Thyroid gland (tissue), 4 donors: ENCODE results near the gene IKZF4. TPM values are rescaled to one million over a fixed set of nuclear protein-coding genes. Genes with fewer than 3 reads are reported as not detected.

Experiments
- DNase-seq, 2 donors: peaks; one replicate each; pipeline ENCODE4 v3.0.0-alpha.2; 2019
- H3K27ac ChIP-seq, 3 donors: fragments of 200-600 bp; sonication (generic); 1 replicate in 2 of 3; 2 replicates in 1 of 3; pipeline ENCODE4 v1.5.1; 2016 to 2019; ENCODE audit warnings: mild to moderate bottlenecking in 1 of 3, moderate library complexity in 1 of 3
- H3K27me3 ChIP-seq: fragments of 200-600 bp; sonication (generic); one replicate; pipeline ENCODE4 v1.5.1; 2019
- H3K36me3 ChIP-seq, 2 donors: fragments of 200-600 bp; sonication (generic); one replicate each; pipeline ENCODE4 v1.5.1; 2016 to 2019
- H3K4me1 ChIP-seq, 2 donors: fragments of 200-600 bp; sonication (generic); one replicate each; pipeline ENCODE4 v1.5.1; 2017 to 2019
- H3K4me3 ChIP-seq, 3 donors: fragments of 200-600 bp; sonication (generic); replicated peaks in 1 of 3; 1 replicate in 2 of 3; 2 replicates in 1 of 3; pipeline ENCODE4 v1.5.1; 2016; ENCODE audit warnings: mild to moderate bottlenecking in 1 of 3
- H3K9me3 ChIP-seq: fragments of 200-600 bp; sonication (generic); one replicate; pipeline ENCODE4 v1.5.1; 2017
- CTCF ChIP-seq, 6 experiments: fragments of 200-600 bp in 3 of 6; fragments of 450-650 bp in 3 of 6; sonication (generic) in 3 of 6; IDR thresholded peaks; one replicate each; pipeline ENCODE4 v1.5.1; 2016 to 2019; ENCODE audit warnings: antibody characterized with exemption in 6 of 6, mild to moderate bottlenecking in 2 of 6, inconsistent platforms in 1 of 6, moderate library complexity in 1 of 6
- POLR2A ChIP-seq, 2 donors: fragments of 450-650 bp; IDR thresholded peaks; one replicate each; pipeline ENCODE4 v1.6.1; 2017; ENCODE audit warnings: antibody characterized with exemption in 2 of 2, mild to moderate bottlenecking in 2 of 2, moderate library complexity in 1 of 2
- WGBS, 2 donors: methylation state at CpG; one replicate each; pipeline ENCODE4 v1.1.5; 2017; 5-methylcytosine and 5-hydroxymethylcytosine counted together
- intact Hi-C: fragments of 100-400 bp; cut with DNase I; formaldehyde crosslinking; loops from one replicate; pipeline ENCODE4 v1.15.1; 2023
- total RNA-seq, 4 donors: library from RNA; depleted of rRNA; stranded (reverse); fragments of >200 nt; gene quantifications; one replicate each; pipeline ENCODE4 v1.2.3, GENCODE V29; 2016

Gene IKZF4
- total RNA-seq, 4 donors from 2014 or later, result 4.2 to 10.9 (median 9.4) TPM

- Histone ChIP-seq H3K36me3 (peaks cover 15 to 25% of the 10 kb centered on the region in 2 donors), H3K4me1 (no peaks in the 10 kb centered on the region), H3K4me3 (no peak overlapping the region), H3K9me3 (no peaks in the 10 kb centered on the region), H3K27me3 (no peaks in the 10 kb centered on the region), H3K27ac (no peak overlapping the region)
- DNase-seq, result no peak
- TF ChIP-seq POLR2A (IDR thresholded peaks at IDR 0.05), result no peak
- TF ChIP-seq CTCF (IDR thresholded peaks at IDR 0.05), result no peak
- 84 to 91% methylated on average over 12 to 16 of the region's 21 CpGs for WGBS, 2 donors
- intact Hi-C loops, result loop anchor here (5.0 kb wide), 1 partner anchor 32 kb away; no protein-coding TSS in a partner anchor
Observed at GRCh38 chr12:56034586-56035332, 13.9 kb downstream of the IKZF4 start.

- H3K27me3 ChIP-seq, result no peaks in the 10 kb centered on the region
- DNase-seq, result no peak
- intact Hi-C loops, result loop anchor here (5.0 kb wide), 1 partner anchor 35 kb away; no protein-coding TSS in a partner anchor
- H3K27ac ChIP-seq, result no peak overlapping the region
- no peaks in the 10 kb centered on the region for H3K9me3 ChIP-seq
- WGBS, 2 donors, result 73 to 88% methylated on average over 2 of the region's 2 CpGs
- TF ChIP-seq CTCF (IDR thresholded peaks at IDR 0.05) (no peak), POLR2A (IDR thresholded peaks at IDR 0.05) (no peak)
- peaks cover 15 to 19% of the 10 kb centered on the region in 2 donors for H3K36me3 ChIP-seq
- H3K4me3 ChIP-seq, result no peak overlapping the region
- peaks cover 0 to 4% of the 10 kb centered on the region in 2 donors for H3K4me1 ChIP-seq
Observed at GRCh38 chr12:56037161-56037560, 16.3 kb downstream of the IKZF4 start.

GRCh38 chr12:56038022-56038655, 17.3 kb downstream of the IKZF4 start:
- WGBS, 2 donors, result 60 to 79% methylated on average over 2 of the region's 2 CpGs
- peaks cover 7 to 11% of the 10 kb centered on the region in 2 donors for H3K4me1 ChIP-seq
- H3K9me3 ChIP-seq, result no peaks in the 10 kb centered on the region
- H3K4me3 ChIP-seq, result no peak overlapping the region
- no peaks in the 10 kb centered on the region for H3K27me3 ChIP-seq
- peaks cover 12 to 14% of the 10 kb centered on the region in 2 donors for H3K36me3 ChIP-seq
- intact Hi-C loops, result loop anchor here (5.0 kb wide), 1 partner anchor 36 kb away; no protein-coding TSS in a partner anchor
- no peak overlapping the region for H3K27ac ChIP-seq
- TF ChIP-seq POLR2A (IDR thresholded peaks at IDR 0.05) (no peak), CTCF (IDR thresholded peaks at IDR 0.05) (no peak)
- DNase-seq, result no peak

- Histone ChIP-seq H3K4me1 (peaks cover 7 to 11% of the 10 kb centered on the region in 2 donors), H3K27me3 (no peaks in the 10 kb centered on the region), H3K4me3 (no peak overlapping the region), H3K27ac (no peak overlapping the region), H3K9me3 (no peaks in the 10 kb centered on the region), H3K36me3 (peaks cover 19 to 24% of the 10 kb centered on the region in 2 donors)
- intact Hi-C loops, result loop anchor here (10.0 kb wide), 1 partner anchor 65 kb away; the partner anchor contains the start of gene PA2G4
- WGBS, 2 donors, result 100% methylated on average over 1 of the region's 1 CpG
- no peak for DNase-seq
- no peak for TF ChIP-seq POLR2A (IDR thresholded peaks at IDR 0.05)
- no peak for TF ChIP-seq CTCF (IDR thresholded peaks at IDR 0.05)
Observed at GRCh38 chr12:56040151-56040550, 19.3 kb downstream of the IKZF4 start.
